GM18498 (cell line): ENCODE measurements around the gene SYT1.

Experiments used
- ATAC-seq: cut with Tn5 transposase; IDR thresholded peaks from one replicate; pipeline ENCODE4 v1.9.1; 2021; ENCODE audit warnings: mild to moderate bottlenecking, moderate library complexity; ENCODE audit not compliant: unreplicated experiment

Gene SYT1

GRCh38 chr12:79487386-79488110 is 623.0 kb downstream of the SYT1 start:
- no peak for ATAC-seq
